DOHH2 (cell line): Measurements from ENCODE around the gene ARL6IP5.

Source experiments
- H3F3A ChIP-seq: fragments of 200-600 bp; sonication (generic), shearing (Covaris generic); 2 replicates; pipeline ENCODE4 v1.6.0; 2016; ENCODE audit warnings: antibody characterized with exemption, mild to moderate bottlenecking; ENCODE audit not compliant: control insufficient read depth, insufficient read depth
- H3K27ac ChIP-seq: fragments of 200-600 bp; sonication (generic); 2 replicates; pipeline ENCODE4 v1.5.1; 2014; ENCODE audit warnings: low read depth, mild to moderate bottlenecking, low read length, moderate library complexity
- H3K27me3 ChIP-seq: fragments of 200-600 bp; sonication (generic); 2 replicates; pipeline ENCODE4 v1.6.1; 2014; ENCODE audit warnings: mild to moderate bottlenecking, low read length, mixed read lengths; ENCODE audit not compliant: control insufficient read depth
- H3K36me3 ChIP-seq: fragments of 200-600 bp; sonication (generic); 2 replicates; pipeline ENCODE4 v1.6.1; 2014; ENCODE audit warnings: mild to moderate bottlenecking, low read length, moderate library complexity, mixed read lengths; ENCODE audit not compliant: control insufficient read depth
- H3K4me1 ChIP-seq: fragments of 200-600 bp; sonication (generic); 2 replicates; pipeline ENCODE4 v1.6.1; 2014; ENCODE audit warnings: mild to moderate bottlenecking, low read length, mixed read lengths; ENCODE audit not compliant: control insufficient read depth
- H3K4me2 ChIP-seq: fragments of 200-600 bp; sonication (generic); 2 replicates; pipeline ENCODE4 v1.6.0; 2014; ENCODE audit warnings: mild to moderate bottlenecking, low read length, moderate library complexity
- H3K4me3 ChIP-seq: fragments of 200-600 bp; sonication (generic); 2 replicates; pipeline ENCODE4 v1.5.1; 2014; ENCODE audit warnings: mild to moderate bottlenecking, low read length, mixed read lengths
- H3K79me2 ChIP-seq: fragments of 200-600 bp; sonication (generic); 2 replicates; pipeline ENCODE4 v1.6.1; 2014; ENCODE audit warnings: mild to moderate bottlenecking, low read length, mixed read lengths; ENCODE audit not compliant: control insufficient read depth
- H3K9me2 ChIP-seq: fragments of 200-600 bp; sonication (generic); replicated peaks from 2 replicates; pipeline ENCODE4 v1.6.1; 2014; ENCODE audit warnings: mild to moderate bottlenecking, low read length, mixed read lengths; ENCODE audit not compliant: control insufficient read depth
- H3K9me3 ChIP-seq: fragments of 200-600 bp; sonication (generic); 2 replicates; pipeline ENCODE4 v1.6.1; 2014; ENCODE audit warnings: antibody characterized with exemption, low read length, mixed read lengths; ENCODE audit not compliant: control insufficient read depth, insufficient read depth
- H4K20me1 ChIP-seq: fragments of 200-600 bp; sonication (generic); 2 replicates; pipeline ENCODE4 v1.6.0; 2014; ENCODE audit warnings: low read depth, mild to moderate bottlenecking, antibody characterized with exemption, low read length, moderate library complexity; ENCODE audit not compliant: control insufficient read depth, insufficient read depth
- CTCF ChIP-seq: fragments of 200-600 bp; sonication (generic); IDR thresholded peaks from one replicate; pipeline ENCODE4 v1.5.1; 2014; ENCODE audit warnings: antibody characterized with exemption, mild to moderate bottlenecking, low read depth, low read length; ENCODE audit not compliant: poor library complexity, severe bottlenecking
- EZH2phosphoT487 ChIP-seq: fragments of 200-600 bp; sonication (generic); IDR thresholded peaks from 2 replicates; pipeline ENCODE4 v1.6.1; 2017; ENCODE audit warnings: borderline replicate concordance, mild to moderate bottlenecking, antibody characterized with exemption, low read length, moderate library complexity, mixed read lengths

The ARL6IP5 gene

GRCh38 chr3:69066121-69066520 lies 18.6 kb upstream of the ARL6IP5 start:
- Histone ChIP-seq H3F3A (no peaks in the 10 kb centered on the region), H3K4me2 (no peak overlapping the region), H3K79me2 (no peaks in the 10 kb centered on the region), H3K36me3 (peaks cover 55% of the 10 kb centered on the region), H3K27ac (no peak overlapping the region), H3K27me3 (no peaks in the 10 kb centered on the region), H3K9me2 (no peaks in the 10 kb centered on the region), H3K4me1 (no peaks in the 10 kb centered on the region), H4K20me1 (no peaks in the 10 kb centered on the region), H3K9me3 (no peaks in the 10 kb centered on the region), H3K4me3 (no peak overlapping the region)
- TF ChIP-seq EZH2phosphoT487 (no peak), CTCF (no peak)

GRCh38 chr3:69072928-69073327 lies 11.8 kb upstream of the ARL6IP5 start:
- no peak overlapping the region for H3K27ac ChIP-seq
- H3K4me1 ChIP-seq: peaks cover 3% of the 10 kb centered on the region
- no peaks in the 10 kb centered on the region for H3K9me2 ChIP-seq
- no peak overlapping the region for H3K4me2 ChIP-seq
- no peaks in the 10 kb centered on the region for H4K20me1 ChIP-seq
- no peaks in the 10 kb centered on the region for H3K9me3 ChIP-seq
- TF ChIP-seq CTCF (no peak), EZH2phosphoT487 (no peak)
- peaks cover 41% of the 10 kb centered on the region for H3K79me2 ChIP-seq
- no peaks in the 10 kb centered on the region for H3K27me3 ChIP-seq
- peaks cover 63% of the 10 kb centered on the region for H3K36me3 ChIP-seq
- H3K4me3 ChIP-seq: no peak overlapping the region
- 0 out of 2 replicates have a peak, but pooled peaks cover 3% of the 10 kb centered on the region for H3F3A ChIP-seq

GRCh38 chr3:69079269-69080159 lies 5.2 kb upstream of the ARL6IP5 start:
- Histone ChIP-seq H3K36me3 (peaks cover 30% of the 10 kb centered on the region), H3K9me2 (no peaks in the 10 kb centered on the region), H3K4me2 (peak overlapping the region; percentile 92), H3K4me3 (peak overlapping the region; percentile 89), H3F3A (peaks cover 28% of the 10 kb centered on the region), H3K79me2 (peaks cover 48% of the 10 kb centered on the region), H3K27me3 (no peaks in the 10 kb centered on the region), H3K27ac (0 out of 2 replicates have a peak overlapping the region, but pooled peaks have one; percentile 18), H4K20me1 (no peaks in the 10 kb centered on the region), H3K4me1 (peaks cover 60% of the 10 kb centered on the region), H3K9me3 (no peaks in the 10 kb centered on the region)
- TF ChIP-seq EZH2phosphoT487: no peak
- TF ChIP-seq CTCF: no peak
